Measurements from ENCODE around the gene GRHL1. TPM values are rescaled to one million over a fixed set of nuclear protein-coding genes. Genes with fewer than 3 reads are reported as not detected.
A peak's percentile ranks its signal among the peaks of the same experiment; 100 is the strongest.

GRHL1 gene
- total and polyA plus RNA-seq, 8 donors, result 0.95 to 5.3 (median 2.1) TPM

- H3K4me1 ChIP-seq, result peaks cover 8 to 16% (median 16%) of the 10 kb centered on the region in 3 donors
- H3K4me3 ChIP-seq, result peak overlapping the region; percentile 42 to 81 (median 62)
- H3K9me3 ChIP-seq, result no peaks in the 10 kb centered on the region
- ATAC-seq, result peak; percentile 16 to 48 (median 26)
- peak in 4 of 6 donors; percentile 41 to 85 (median 54) for DNase-seq
- peak overlapping the region in 3 of 4 donors; percentile 49 to 63 (median 50) for H3K27ac ChIP-seq
- intact Hi-C loops (cut with DNase I), result no loop called here
- TF ChIP-seq CTCF (IDR thresholded peaks at IDR 0.05), result no peak
- H3K36me3 ChIP-seq, result no peaks in the 10 kb centered on the region
- WGBS, 2 donors, result 7 to 8% methylated on average over 74 to 76 of the region's 76 CpGs
- H3K27me3 ChIP-seq, result no peaks in the 10 kb centered on the region
- FAIRE-seq, result no peak
Observed at GRCh38 chr2:9950521-9951271, 797 bp upstream of the GRHL1 start.

GRCh38 chr2:9951272-9951521 lies 296 bp upstream of the GRHL1 start:
- FAIRE-seq, result no peak
- no peak for ATAC-seq
- no peaks in the 10 kb centered on the region for H3K9me3 ChIP-seq
- 0 to 1% methylated on average over 18 to 47 of the region's 47 CpGs for WGBS, 2 donors
- peaks cover 8 to 16% (median 16%) of the 10 kb centered on the region in 3 donors for H3K4me1 ChIP-seq
- DNase-seq, result no peak
- H3K4me3 ChIP-seq, result peak overlapping the region; percentile 42 to 81 (median 62)
- intact Hi-C loops (cut with DNase I), result no loop called here
- H3K27ac ChIP-seq, result peak overlapping the region in 3 of 4 donors; percentile 49 to 63 (median 50)
- H3K27me3 ChIP-seq, result no peaks in the 10 kb centered on the region
- no peak for TF ChIP-seq CTCF (IDR thresholded peaks at IDR 0.05)
- no peaks in the 10 kb centered on the region for H3K36me3 ChIP-seq

DNA sequence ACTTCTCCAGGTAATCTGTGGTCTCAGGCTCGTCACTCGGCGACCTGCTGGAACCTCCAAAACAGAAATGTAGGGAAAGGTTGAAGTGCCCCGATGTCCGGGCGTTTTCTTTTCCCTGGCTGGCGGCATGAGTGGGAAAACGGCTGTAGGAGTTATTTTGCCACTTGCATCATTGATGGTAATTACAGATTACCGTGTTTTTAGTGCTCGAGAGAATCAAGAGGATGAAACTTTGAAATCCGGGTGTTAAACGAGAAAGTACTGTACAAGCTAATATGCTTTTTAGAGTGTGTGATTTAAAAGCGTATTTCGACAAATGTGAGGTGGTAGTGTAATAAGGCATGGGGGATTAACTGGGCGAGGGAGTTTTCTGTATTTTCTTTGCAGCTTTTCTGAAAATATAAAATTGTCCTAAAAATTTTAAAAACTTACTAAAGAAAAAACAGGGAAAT lies 819 bp downstream of the GRHL1 start:
- WGBS, 2 donors, result 21% methylated on average over 15 of the region's 15 CpGs
- intact Hi-C loops (cut with DNase I), result no loop called here
- no peaks in the 10 kb centered on the region for H3K9me3 ChIP-seq
- no peak for TF ChIP-seq CTCF (IDR thresholded peaks at IDR 0.05)
- ATAC-seq (no peak), DNase-seq (no peak), FAIRE-seq (no peak)
- peaks cover 8 to 16% (median 16%) of the 10 kb centered on the region in 3 donors for H3K4me1 ChIP-seq
- H3K36me3 ChIP-seq, result no peaks in the 10 kb centered on the region
- H3K27ac ChIP-seq, result peak overlapping the region in 2 of 4 donors; percentile 64 to 71
- peak overlapping the region; percentile 47 to 81 (median 64) for H3K4me3 ChIP-seq
- H3K27me3 ChIP-seq, result no peaks in the 10 kb centered on the region

DNA sequence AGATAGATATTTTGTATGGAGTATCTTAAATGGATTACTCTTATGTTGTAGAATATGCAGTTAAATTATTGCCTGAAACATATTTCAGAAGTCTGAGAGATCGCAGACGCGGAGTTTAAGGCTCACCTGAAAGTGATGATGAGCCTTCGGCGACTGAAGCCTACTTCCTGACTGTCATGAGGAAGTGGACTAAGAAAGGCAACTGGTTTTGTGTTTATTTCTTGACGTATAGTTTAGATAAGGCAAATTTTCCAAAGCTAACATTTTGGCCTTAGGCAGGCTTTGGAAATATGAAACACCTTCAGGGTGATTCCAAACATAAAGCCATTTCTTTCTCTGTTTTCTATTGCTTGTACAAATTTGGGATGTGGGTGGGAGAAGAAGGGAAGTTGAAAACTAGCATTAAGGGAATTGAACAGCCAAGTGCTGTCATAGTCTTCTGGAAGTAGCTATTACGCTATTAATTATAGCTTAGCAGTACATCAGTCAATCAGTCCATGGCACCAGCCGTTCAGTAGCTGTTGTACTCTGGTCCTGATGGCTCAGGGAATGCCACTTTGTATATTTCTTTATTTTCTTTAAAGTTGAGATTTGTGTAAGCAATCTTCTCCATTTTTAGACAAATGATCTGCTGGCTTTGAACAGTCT lies 1.5 kb downstream of the GRHL1 start:
- no peak for FAIRE-seq
- WGBS, 2 donors, result 72 to 81% methylated on average over 8 of the region's 8 CpGs
- H3K4me3 ChIP-seq, result peak overlapping the region in 2 of 4 donors; percentile 68 to 81

More for the DNA sequence above, 1.5 kb downstream of the GRHL1 start:
- no peaks in the 10 kb centered on the region for H3K27me3 ChIP-seq
- H3K36me3 ChIP-seq, result no peaks in the 10 kb centered on the region
- no peak for TF ChIP-seq CTCF (IDR thresholded peaks at IDR 0.05)
- H3K9me3 ChIP-seq, result no peaks in the 10 kb centered on the region
- H3K27ac ChIP-seq, result no peak overlapping the region
- no peak for DNase-seq
- no peak for ATAC-seq
- peaks cover 8 to 16% (median 16%) of the 10 kb centered on the region in 3 donors for H3K4me1 ChIP-seq
- intact Hi-C loops (cut with DNase I), result no loop called here

Measured in pancreas (tissue), 10 donors.